GM23248 (cell line): ENCODE results near the gene PALM3.

Source experiments
- EZH2 ChIP-seq: fragments of 200-600 bp; sonication (generic); IDR thresholded peaks from 2 replicates; pipeline ENCODE4 v1.6.1; 2018; ENCODE audit warnings: antibody characterized with exemption, mild to moderate bottlenecking; ENCODE audit not compliant: insufficient read depth, poor library complexity, severe bottlenecking
- EZH2phosphoT487 ChIP-seq: fragments of 200-600 bp; sonication (generic); IDR thresholded peaks from 2 replicates; pipeline ENCODE4 v1.6.1; 2018; ENCODE audit warnings: antibody characterized with exemption, moderate library complexity, mild to moderate bottlenecking, low read depth; ENCODE audit not compliant: insufficient read depth

DNA sequence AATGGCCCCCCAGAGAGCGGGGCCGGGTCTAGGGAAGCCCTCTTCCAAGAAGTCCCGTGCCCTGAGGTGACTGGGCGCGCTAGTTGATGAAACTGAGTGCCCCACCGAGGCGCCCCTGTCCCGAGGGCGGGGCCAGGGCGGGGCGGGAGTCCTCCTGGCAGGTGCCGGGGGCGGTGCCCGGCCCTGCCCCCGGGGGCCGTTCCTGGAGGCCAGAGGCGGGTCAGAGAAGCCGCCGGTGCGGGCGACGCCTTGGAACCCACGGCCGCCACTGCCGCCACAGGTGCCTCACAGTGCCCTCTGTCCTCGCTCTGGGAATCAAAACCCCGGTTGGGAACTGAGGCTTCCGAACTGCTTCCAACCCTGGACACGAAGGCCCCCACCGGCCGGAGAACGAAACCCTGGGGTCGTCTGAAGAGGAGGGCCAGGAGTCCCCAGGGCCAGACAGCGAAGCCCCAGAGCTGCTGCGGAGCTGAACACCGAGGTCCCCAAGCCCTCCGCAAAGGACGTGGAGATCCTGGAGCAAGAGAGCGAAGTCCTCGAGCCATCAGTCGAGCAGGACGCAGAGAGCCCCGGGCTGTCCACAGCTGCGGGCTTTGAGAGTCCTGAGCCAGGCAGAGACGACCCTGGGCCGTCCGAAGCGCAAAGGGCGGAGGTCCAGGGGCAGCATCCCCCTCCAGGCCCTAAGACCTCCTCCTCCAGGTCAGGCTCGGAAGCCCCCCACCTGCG lies 10.8 kb upstream of the PALM3 start, which contains the start of gene MISP3:
- TF ChIP-seq EZH2: no peak
- TF ChIP-seq EZH2phosphoT487: no peak
